ENCODE data around the gene RAPGEF5. TPM values are rescaled to one million over a fixed set of nuclear protein-coding genes. Genes with fewer than 3 reads are reported as not detected.
A peak's percentile ranks its signal among the peaks of the same experiment; 100 is the strongest.

RAPGEF5 gene
- total RNA-seq, 1 experiment from 2014 or later: 0.84 TPM

DNA sequence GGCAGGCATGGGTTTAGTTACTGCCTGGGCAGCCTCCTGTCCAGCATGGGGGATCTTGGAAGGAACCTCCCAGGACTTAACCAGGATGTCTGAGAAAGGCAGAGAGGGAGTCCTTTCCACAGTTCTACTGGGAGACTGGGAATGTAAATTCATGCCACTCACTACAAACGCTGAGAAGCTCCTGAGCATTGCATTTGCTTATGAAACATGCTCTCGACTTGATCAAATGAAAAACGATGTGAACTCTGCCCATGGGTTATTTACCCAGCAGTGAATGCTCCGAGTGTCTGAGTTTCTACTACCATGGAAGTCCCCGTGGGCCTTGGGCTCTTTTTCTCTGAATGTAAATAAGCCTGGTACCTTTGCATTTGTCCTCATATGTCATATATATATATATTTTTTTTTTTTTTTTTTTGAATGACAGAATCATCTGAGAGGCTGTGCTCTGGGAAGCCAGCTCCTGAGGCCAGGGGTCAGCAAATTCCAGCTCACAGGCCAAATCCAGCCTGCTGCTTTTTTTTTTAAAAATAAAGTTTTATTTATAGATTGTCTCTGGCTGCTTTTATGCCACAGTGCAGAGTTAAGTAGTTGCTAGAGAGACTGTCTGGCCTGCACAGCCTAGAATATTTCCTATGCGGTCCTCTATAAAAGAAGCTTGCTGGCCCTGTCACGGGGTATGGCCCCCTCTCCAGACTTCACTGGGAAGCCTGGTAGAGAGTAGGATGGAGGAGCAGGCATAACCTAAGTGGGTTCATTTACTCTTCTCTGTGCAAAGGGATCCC, 21.4 kb upstream of the RAPGEF5 start:
- no peak for DNase-seq (ENCODE audit: extremely low read depth, low read depth)

- no peak for DNase-seq (ENCODE audit: extremely low read depth, low read depth)
Observed at GRCh38 chr7:22377703-22378102, 20.7 kb upstream of the RAPGEF5 start.

- no peak for DNase-seq (ENCODE audit: extremely low read depth, low read depth)
Observed at GRCh38 chr7:22375359-22376048, 18.6 kb upstream of the RAPGEF5 start.

GRCh38 chr7:22373911-22374310, 17.0 kb upstream of the RAPGEF5 start:
- no peak for DNase-seq (ENCODE audit: extremely low read depth, low read depth)

- no peak for DNase-seq (ENCODE audit: extremely low read depth, low read depth)
Observed at GRCh38 chr7:22373388-22373787, 16.4 kb upstream of the RAPGEF5 start.

- no peak for DNase-seq (ENCODE audit: extremely low read depth, low read depth)
Observed at GRCh38 chr7:22372863-22373262, 15.9 kb upstream of the RAPGEF5 start.

- DNase-seq (ENCODE audit: extremely low read depth, low read depth): no peak
Observed at GRCh38 chr7:22371878-22372277, 14.9 kb upstream of the RAPGEF5 start.

DNA sequence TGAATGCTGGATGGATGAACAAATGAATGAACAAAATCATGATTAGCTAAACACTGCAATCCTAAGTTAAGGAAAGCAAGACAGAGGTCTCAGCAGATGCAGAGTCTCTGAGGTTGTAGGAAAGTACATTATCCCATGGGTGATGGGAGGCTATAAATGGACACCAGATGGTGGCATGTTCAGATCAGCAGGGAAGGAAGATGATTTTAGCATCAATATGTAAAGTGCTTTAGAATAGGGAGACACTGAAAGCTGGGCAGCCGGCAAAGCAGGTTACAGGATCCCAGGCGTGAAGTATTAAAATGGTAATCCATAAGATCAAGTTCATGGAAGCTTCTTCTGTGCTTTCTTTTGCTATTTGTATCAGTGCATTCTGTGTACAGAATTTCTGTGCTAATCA, 7.9 kb upstream of the RAPGEF5 start:
- no peak for DNase-seq (ENCODE audit: extremely low read depth, low read depth)

GRCh38 chr7:22363756-22364422, 6.9 kb upstream of the RAPGEF5 start:
- DNase-seq (ENCODE audit: extremely low read depth, low read depth): no peak

GRCh38 chr7:22361795-22362194, 4.8 kb upstream of the RAPGEF5 start:
- no peak for DNase-seq (ENCODE audit: extremely low read depth, low read depth)

GRCh38 chr7:22361320-22361719, 4.4 kb upstream of the RAPGEF5 start:
- no peak for DNase-seq (ENCODE audit: extremely low read depth, low read depth)

DNA sequence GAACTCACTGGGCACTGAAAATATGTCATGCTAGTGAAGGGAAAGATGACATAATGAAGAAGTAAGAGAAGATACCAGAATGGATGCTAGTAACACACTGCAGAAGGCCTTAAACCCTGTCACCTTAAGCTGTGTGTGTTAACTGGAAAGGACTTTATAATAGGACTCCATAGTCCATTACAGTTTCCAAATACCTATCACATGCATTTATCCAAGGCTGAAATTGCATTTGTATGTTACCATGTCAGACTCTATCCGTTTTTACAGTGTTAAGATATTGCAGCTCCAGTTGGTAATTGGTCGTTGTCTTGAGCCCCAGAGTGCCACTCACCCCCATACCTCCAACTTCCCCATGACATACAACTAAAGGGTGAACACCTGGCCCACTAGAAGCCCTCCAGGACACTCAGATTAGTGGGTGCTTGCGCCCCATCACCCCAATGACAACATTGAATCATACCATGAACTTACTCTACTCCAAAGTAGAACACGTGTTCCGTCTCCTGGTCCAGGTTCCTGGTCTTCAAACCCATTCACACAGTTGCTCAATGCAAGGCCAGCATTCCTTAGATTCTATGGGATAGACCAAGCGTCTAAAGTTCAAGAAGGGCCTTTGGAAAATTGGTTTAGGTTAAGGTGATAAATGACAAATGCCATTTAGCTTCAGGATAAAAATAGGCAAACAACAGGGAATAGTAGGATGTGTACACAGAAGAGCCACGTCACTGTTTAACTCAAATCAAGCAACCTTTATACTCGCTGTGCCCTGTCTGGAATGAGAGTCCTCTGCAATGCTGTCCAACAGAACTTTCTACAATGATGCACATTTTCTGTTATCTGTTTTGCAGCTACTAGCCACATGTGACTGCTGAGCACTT, 2.1 kb upstream of the RAPGEF5 start:
- DNase-seq (ENCODE audit: extremely low read depth, low read depth): no peak

- peak; percentile 3 for DNase-seq (ENCODE audit: extremely low read depth, low read depth)
Observed at GRCh38 chr7:22357311-22358175, 589 bp upstream of the RAPGEF5 start.

DNA sequence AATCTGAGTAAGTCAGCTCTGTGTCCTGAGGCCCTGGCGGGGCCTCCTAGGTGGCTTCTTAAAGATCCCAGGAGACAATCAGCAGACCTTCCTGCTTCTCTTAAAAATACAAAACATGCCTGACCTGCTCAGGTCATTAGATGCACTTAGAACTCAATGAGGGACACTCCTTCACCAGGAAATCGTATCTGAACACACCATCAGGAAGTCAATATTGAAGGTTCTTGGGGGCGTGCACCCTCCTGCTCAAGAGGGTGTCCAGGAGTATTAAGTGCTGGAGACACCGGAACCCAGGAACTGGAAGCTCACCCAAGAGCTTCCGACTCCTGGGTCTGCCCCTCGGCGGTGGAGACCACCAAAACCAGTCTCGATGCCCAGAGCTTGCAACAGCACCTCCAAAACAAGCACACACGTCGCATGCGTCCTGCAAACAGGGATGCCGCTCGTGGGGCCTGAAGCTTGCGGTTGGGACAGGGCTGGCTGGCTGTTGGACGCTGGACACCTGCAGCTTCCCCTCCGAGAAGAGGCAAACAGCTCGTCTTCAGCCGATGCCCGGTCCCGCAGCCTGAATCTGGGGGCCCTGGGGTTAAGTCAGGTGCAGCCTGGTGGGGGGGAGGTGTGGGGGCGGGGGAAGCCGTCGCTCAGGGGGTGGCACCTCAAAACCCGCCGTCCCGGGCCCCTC, 803 bp downstream of the RAPGEF5 start:
- DNase-seq (ENCODE audit: extremely low read depth, low read depth): no peak

- DNase-seq (ENCODE audit: extremely low read depth, low read depth): no peak
Observed at GRCh38 chr7:22355620-22356009, 1.3 kb downstream of the RAPGEF5 start.

- DNase-seq (ENCODE audit: extremely low read depth, low read depth): no peak
Observed at GRCh38 chr7:22354462-22354861, 2.5 kb downstream of the RAPGEF5 start.

- DNase-seq (ENCODE audit: extremely low read depth, low read depth): no peak
Observed at GRCh38 chr7:22352887-22353286, 4.1 kb downstream of the RAPGEF5 start.

GRCh38 chr7:22351878-22352277, 5.1 kb downstream of the RAPGEF5 start:
- no peak for DNase-seq (ENCODE audit: extremely low read depth, low read depth)

GRCh38 chr7:22351329-22351692, 5.6 kb downstream of the RAPGEF5 start:
- DNase-seq (ENCODE audit: extremely low read depth, low read depth): no peak

Measured in NCI-H460 (cell line).